ENCODE results near the gene CGB1. TPM values are rescaled to one million over a fixed set of nuclear protein-coding genes. Genes with fewer than 3 reads are reported as not detected.

Gene CGB1
- total and polyA plus RNA-seq, 2 of the 13 experiments (the other 11 are each of a cell fraction or from before 2014, with no cell fraction given): not detected

DNA sequence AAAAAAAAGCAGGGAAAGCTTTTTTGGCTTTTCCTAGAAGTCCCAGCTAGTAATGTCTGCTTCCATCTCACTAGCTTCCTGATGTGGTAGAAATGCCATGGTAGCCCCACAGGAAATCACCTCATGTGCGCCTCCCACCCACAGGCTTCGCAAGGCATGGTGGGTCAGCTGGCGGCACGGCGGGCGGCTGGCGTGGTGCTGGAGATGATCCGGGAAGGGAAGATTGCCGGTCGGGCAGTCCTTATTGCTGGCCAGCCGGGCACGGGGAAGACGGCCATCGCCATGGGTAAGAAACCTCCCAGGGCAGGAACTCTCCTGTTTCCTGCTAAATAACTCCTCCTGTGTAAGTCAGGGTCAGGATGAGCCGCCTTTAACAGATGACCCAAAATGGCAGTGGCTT is 32.6 kb downstream of the CGB1 start:
- in situ Hi-C loops (cut with HindIII; ENCODE audit: extremely low pct_ligation_motif_present, low pct_unique_long_range_greater_than_20kb) (no loop called here), intact Hi-C loops (cut with micrococcal nuclease; ENCODE audit: unreplicated experiment) (no loop called here)
- no peak overlapping the region for H3K4me2 ChIP-seq (ENCODE audit: low read depth, low read length)
- peaks cover 27 to 53% of the 10 kb centered on the region in 2 experiments for H3K36me3 ChIP-seq (replicated peaks in 1 of 2; ENCODE audit: control insufficient read depth in 1 of 2, insufficient read depth in 2 of 2, low read length in 2 of 2)
- no peaks in the 10 kb centered on the region for H3K4me1 ChIP-seq (ENCODE audit: insufficient read depth, low read length)
- CTCF ChIA-PET (ENCODE audit: low intra/inter-chr PET ratio, low total read pairs): no interaction called here
- H3K27me3 ChIP-seq (ENCODE audit: control insufficient read depth in 1 of 2, insufficient read depth in 2 of 2, low read length in 2 of 2): no peaks in the 10 kb centered on the region
- 98% methylated on average over 13 of the region's 15 CpGs for WGBS (ENCODE audit: low lambda C conversion rate)
- ATAC-seq (no peak), DNase-seq (ENCODE audit: low spot score) (no peak), FAIRE-seq (no peak)
- TF ChIP-seq ZNF552 (CRISPR knock-in tag; IDR thresholded peaks at IDR 0.05; ENCODE audit: borderline replicate concordance): no peak
- TF ChIP-seq SMC3 (IDR thresholded peaks at IDR 0.05; ENCODE audit: low read length): no peak
- TF ChIP-seq KDM3A (CRISPR knock-in tag; IDR thresholded peaks at IDR 0.05; ENCODE audit: low read depth): no peak
- TF ChIP-seq NFE2L2 (IDR thresholded peaks at IDR 0.05; ENCODE audit: low read length): no peak
- no peak for TF ChIP-seq MBNL3 (CRISPR knock-in tag; conservative IDR thresholded peaks at IDR 0.05)
- TF ChIP-seq, protein P1, sequence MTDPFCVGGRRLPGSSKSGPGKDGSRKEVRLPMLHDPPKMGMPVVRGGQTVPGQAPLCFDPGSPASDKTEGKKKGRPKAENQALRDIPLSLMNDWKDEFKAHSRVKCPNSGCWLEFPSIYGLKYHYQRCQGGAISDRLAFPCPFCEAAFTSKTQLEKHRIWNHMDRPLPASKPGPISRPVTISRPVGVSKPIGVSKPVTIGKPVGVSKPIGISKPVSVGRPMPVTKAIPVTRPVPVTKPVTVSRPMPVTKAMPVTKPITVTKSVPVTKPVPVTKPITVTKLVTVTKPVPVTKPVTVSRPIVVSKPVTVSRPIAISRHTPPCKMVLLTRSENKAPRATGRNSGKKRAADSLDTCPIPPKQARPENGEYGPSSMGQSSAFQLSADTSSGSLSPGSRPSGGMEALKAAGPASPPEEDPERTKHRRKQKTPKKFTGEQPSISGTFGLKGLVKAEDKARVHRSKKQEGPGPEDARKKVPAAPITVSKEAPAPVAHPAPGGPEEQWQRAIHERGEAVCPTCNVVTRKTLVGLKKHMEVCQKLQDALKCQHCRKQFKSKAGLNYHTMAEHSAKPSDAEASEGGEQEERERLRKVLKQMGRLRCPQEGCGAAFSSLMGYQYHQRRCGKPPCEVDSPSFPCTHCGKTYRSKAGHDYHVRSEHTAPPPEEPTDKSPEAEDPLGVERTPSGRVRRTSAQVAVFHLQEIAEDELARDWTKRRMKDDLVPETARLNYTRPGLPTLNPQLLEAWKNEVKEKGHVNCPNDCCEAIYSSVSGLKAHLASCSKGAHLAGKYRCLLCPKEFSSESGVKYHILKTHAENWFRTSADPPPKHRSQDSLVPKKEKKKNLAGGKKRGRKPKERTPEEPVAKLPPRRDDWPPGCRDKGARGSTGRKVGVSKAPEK (CRISPR knock-in tag; IDR thresholded peaks at IDR 0.05; ENCODE audit: borderline replicate concordance): no peak
- no peak for TF ChIP-seq ZMYM2 (CRISPR knock-in tag; IDR thresholded peaks at IDR 0.05)
- no peak for TF ChIP-seq HHEX (CRISPR knock-in tag; IDR thresholded peaks at IDR 0.05)
- no peak for TF ChIP-seq IRF2 (CRISPR knock-in tag; IDR thresholded peaks at IDR 0.05)
- TF ChIP-seq, protein P2, sequence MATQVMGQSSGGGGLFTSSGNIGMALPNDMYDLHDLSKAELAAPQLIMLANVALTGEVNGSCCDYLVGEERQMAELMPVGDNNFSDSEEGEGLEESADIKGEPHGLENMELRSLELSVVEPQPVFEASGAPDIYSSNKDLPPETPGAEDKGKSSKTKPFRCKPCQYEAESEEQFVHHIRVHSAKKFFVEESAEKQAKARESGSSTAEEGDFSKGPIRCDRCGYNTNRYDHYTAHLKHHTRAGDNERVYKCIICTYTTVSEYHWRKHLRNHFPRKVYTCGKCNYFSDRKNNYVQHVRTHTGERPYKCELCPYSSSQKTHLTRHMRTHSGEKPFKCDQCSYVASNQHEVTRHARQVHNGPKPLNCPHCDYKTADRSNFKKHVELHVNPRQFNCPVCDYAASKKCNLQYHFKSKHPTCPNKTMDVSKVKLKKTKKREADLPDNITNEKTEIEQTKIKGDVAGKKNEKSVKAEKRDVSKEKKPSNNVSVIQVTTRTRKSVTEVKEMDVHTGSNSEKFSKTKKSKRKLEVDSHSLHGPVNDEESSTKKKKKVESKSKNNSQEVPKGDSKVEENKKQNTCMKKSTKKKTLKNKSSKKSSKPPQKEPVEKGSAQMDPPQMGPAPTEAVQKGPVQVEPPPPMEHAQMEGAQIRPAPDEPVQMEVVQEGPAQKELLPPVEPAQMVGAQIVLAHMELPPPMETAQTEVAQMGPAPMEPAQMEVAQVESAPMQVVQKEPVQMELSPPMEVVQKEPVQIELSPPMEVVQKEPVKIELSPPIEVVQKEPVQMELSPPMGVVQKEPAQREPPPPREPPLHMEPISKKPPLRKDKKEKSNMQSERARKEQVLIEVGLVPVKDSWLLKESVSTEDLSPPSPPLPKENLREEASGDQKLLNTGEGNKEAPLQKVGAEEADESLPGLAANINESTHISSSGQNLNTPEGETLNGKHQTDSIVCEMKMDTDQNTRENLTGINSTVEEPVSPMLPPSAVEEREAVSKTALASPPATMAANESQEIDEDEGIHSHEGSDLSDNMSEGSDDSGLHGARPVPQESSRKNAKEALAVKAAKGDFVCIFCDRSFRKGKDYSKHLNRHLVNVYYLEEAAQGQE (IDR thresholded peaks at IDR 0.05; ENCODE audit: borderline replicate concordance in 1 of 2, low read depth in 1 of 2, low read length in 2 of 2): no peak
- no peak for TF ChIP-seq TBX3 (IDR thresholded peaks at IDR 0.05; ENCODE audit: borderline replicate concordance)
- TF ChIP-seq ARNT2 (CRISPR knock-in tag; IDR thresholded peaks at IDR 0.05; ENCODE audit: low read depth): no peak
- no peak for TF ChIP-seq TOPORS (CRISPR knock-in tag; IDR thresholded peaks at IDR 0.05)
- TF ChIP-seq, protein P3, sequence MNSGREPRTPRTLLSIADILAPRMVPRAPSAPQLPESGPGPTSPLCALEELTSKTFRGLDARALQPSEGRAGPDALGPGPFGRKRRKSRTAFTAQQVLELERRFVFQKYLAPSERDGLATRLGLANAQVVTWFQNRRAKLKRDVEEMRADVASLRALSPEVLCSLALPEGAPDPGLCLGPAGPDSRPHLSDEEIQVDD (CRISPR knock-in tag; IDR thresholded peaks at IDR 0.05; ENCODE audit: borderline replicate concordance): no peak
- TF ChIP-seq ATF1 (CRISPR knock-in tag; IDR thresholded peaks at IDR 0.05): no peak
- TF ChIP-seq, protein P4, sequence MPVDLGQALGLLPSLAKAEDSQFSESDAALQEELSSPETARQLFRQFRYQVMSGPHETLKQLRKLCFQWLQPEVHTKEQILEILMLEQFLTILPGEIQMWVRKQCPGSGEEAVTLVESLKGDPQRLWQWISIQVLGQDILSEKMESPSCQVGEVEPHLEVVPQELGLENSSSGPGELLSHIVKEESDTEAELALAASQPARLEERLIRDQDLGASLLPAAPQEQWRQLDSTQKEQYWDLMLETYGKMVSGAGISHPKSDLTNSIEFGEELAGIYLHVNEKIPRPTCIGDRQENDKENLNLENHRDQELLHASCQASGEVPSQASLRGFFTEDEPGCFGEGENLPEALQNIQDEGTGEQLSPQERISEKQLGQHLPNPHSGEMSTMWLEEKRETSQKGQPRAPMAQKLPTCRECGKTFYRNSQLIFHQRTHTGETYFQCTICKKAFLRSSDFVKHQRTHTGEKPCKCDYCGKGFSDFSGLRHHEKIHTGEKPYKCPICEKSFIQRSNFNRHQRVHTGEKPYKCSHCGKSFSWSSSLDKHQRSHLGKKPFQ (CRISPR knock-in tag; IDR thresholded peaks at IDR 0.05; ENCODE audit: insufficient replicate concordance): no peak
- no peak overlapping the region for H3K9ac ChIP-seq (ENCODE audit: insufficient read depth, low read depth, low read length)
- H3K27ac ChIP-seq (ENCODE audit: extremely low read length, insufficient read depth, low read length): no peak overlapping the region
- no peaks in the 10 kb centered on the region for H3K79me2 ChIP-seq (ENCODE audit: insufficient read depth, low read length)
- POLR2A ChIA-PET: no interaction called here
- H3K4me3 ChIP-seq (replicated peaks in 1 of 3; ENCODE audit: insufficient read depth in 1 of 3, low read depth in 2 of 3, low read length in 3 of 3): no peak overlapping the region
- H3K9me3 ChIP-seq (ENCODE audit: low read length): no peaks in the 10 kb centered on the region
- BruUV-seq (replicated peaks): no TSS peak
- no peaks in the 10 kb centered on the region for H4K20me1 ChIP-seq (ENCODE audit: insufficient read depth, low read length)
- no peak overlapping the region for H2AFZ ChIP-seq (ENCODE audit: low read length)
